Measurements from ENCODE around the gene AVPI1.

DNA sequence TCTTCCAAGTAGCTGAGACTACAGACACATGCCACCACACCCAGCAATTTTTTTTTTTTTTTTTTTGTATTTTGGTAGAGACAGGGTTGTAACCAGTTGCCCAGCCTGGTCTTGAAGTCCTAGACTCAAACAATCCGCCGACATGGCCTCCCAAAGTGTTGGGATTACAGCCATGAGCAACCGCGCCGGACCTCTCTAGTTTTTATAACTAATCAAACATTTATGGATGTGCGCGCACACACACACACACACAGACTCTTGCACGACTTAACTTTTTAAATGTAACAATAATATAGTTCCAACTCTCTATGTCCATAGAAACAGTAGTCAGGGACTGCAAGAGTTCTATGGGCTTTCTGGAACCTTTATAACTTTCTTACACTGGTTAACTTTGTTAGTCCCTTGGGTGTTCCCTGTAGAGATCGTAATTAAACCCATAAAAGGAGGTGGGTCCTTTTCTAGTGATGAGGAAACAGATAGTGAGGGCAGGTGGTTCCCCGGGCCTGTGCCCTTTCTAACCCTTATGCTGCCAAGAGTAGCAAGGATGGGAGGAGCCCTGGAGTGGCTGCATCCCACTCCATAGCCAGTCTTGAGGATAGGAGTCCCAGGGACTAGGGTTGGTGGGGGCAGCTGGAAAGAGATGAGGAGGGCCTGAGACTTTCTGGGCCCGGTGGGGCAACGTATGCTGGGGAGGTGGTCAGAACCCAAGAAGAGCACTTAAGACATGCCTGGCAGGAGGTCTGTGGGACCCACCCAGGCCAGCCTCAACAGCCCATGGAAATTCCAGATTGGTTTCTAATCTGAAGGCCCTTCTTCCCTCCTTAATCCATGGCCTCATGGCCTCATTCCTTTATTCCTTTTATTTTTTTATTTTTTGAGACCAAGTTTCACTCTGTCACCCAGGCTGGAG, 35.1 kb upstream of the AVPI1 start:
- TF ChIP-seq, protein P1, sequence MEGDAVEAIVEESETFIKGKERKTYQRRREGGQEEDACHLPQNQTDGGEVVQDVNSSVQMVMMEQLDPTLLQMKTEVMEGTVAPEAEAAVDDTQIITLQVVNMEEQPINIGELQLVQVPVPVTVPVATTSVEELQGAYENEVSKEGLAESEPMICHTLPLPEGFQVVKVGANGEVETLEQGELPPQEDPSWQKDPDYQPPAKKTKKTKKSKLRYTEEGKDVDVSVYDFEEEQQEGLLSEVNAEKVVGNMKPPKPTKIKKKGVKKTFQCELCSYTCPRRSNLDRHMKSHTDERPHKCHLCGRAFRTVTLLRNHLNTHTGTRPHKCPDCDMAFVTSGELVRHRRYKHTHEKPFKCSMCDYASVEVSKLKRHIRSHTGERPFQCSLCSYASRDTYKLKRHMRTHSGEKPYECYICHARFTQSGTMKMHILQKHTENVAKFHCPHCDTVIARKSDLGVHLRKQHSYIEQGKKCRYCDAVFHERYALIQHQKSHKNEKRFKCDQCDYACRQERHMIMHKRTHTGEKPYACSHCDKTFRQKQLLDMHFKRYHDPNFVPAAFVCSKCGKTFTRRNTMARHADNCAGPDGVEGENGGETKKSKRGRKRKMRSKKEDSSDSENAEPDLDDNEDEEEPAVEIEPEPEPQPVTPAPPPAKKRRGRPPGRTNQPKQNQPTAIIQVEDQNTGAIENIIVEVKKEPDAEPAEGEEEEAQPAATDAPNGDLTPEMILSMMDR (IDR thresholded peaks at IDR 0.05), result no peak
- no peak for TF ChIP-seq POLR2AphosphoS5 (IDR thresholded peaks at IDR 0.05; ENCODE audit: insufficient read depth in 1 of 2, low read depth in 1 of 2)
